ENCODE data around the gene ARL15.

ARL15 gene

GRCh38 chr5:54247226-54247625, 63.1 kb downstream of the ARL15 start:
- H2BK12ac ChIP-seq (ENCODE audit: low read length): no peak overlapping the region

GRCh38 chr5:54243483-54244080, 66.8 kb downstream of the ARL15 start:
- Histone ChIP-seq H2BK5ac (ENCODE audit: low read depth, low read length, poor library complexity) (no peak overlapping the region), H3K4me3 (ENCODE audit: low read depth, low read length) (no peak overlapping the region), H2AFZ (ENCODE audit: insufficient read depth, low read length, poor library complexity) (no peak overlapping the region), H3K18ac (ENCODE audit: low read length) (no peak overlapping the region), H2BK12ac (ENCODE audit: low read length) (no peak overlapping the region), H3K79me2 (ENCODE audit: control insufficient read depth, insufficient read depth, low read length, poor library complexity) (no peaks in the 10 kb centered on the region), H3K14ac (ENCODE audit: low read length) (no peak overlapping the region), H3K23ac (ENCODE audit: low read length) (no peak overlapping the region), H4K8ac (ENCODE audit: low read depth, low read length) (no peak overlapping the region), H4K12ac (ENCODE audit: low read depth, low read length) (no peak overlapping the region), H3K9me3 (ENCODE audit: insufficient read depth, low read depth, low read length) (no peaks in the 10 kb centered on the region), H3K79me1 (ENCODE audit: low read length) (no peaks in the 10 kb centered on the region), H3K4ac (ENCODE audit: low read depth, low read length) (no peak overlapping the region), H3K27ac (ENCODE audit: low read depth, low read length) (no peak overlapping the region), H2AK5ac (ENCODE audit: low read length) (no peak overlapping the region), H2BK120ac (ENCODE audit: insufficient read depth, low read length, poor library complexity) (no peak overlapping the region), H3K4me2 (ENCODE audit: low read length) (no peak overlapping the region), H4K91ac (ENCODE audit: low read depth, low read length) (no peak overlapping the region), H3K4me1 (ENCODE audit: control insufficient read depth in 1 of 2, insufficient read depth in 2 of 2, low read length in 2 of 2) (no peaks in the 10 kb centered on the region), H3K36me3 (ENCODE audit: control insufficient read depth in 1 of 2, insufficient read depth in 2 of 2, low read length in 2 of 2) (no peaks in the 10 kb centered on the region), H3K27me3 (ENCODE audit: insufficient read depth, low read length) (no peaks in the 10 kb centered on the region), H3K9ac (ENCODE audit: low read length) (no peak overlapping the region)
- peak; percentile 4 to 65 for DNase-seq
- WGBS (ENCODE audit: extremely low coverage, insufficient coverage, insufficient read length): no CpG with 5 or more reads among the region's 4 CpGs

More at GRCh38 chr5:54247226-54247625, 63.1 kb downstream of the ARL15 start:
- Histone ChIP-seq H3K27ac (ENCODE audit: low read depth, low read length) (no peak overlapping the region), H4K91ac (ENCODE audit: low read depth, low read length) (no peak overlapping the region), H3K4me1 (ENCODE audit: control insufficient read depth in 1 of 2, insufficient read depth in 2 of 2, low read length in 2 of 2) (no peaks in the 10 kb centered on the region), H3K4ac (ENCODE audit: low read depth, low read length) (no peak overlapping the region), H3K9ac (ENCODE audit: low read length) (no peak overlapping the region), H3K36me3 (ENCODE audit: control insufficient read depth in 1 of 2, insufficient read depth in 2 of 2, low read length in 2 of 2) (no peaks in the 10 kb centered on the region), H3K79me1 (ENCODE audit: low read length) (peaks cover 2% of the 10 kb centered on the region), H4K8ac (ENCODE audit: low read depth, low read length) (no peak overlapping the region), H3K9me3 (ENCODE audit: insufficient read depth, low read depth, low read length) (no peaks in the 10 kb centered on the region), H3K23ac (ENCODE audit: low read length) (no peak overlapping the region), H3K27me3 (ENCODE audit: insufficient read depth, low read length) (no peaks in the 10 kb centered on the region), H3K18ac (ENCODE audit: low read length) (no peak overlapping the region), H3K4me3 (ENCODE audit: low read depth, low read length) (no peak overlapping the region), H3K4me2 (ENCODE audit: low read length) (no peak overlapping the region), H2BK120ac (ENCODE audit: insufficient read depth, low read length, poor library complexity) (no peak overlapping the region), H4K12ac (ENCODE audit: low read depth, low read length) (no peak overlapping the region), H3K79me2 (ENCODE audit: control insufficient read depth, insufficient read depth, low read length, poor library complexity) (no peaks in the 10 kb centered on the region), H2AK5ac (ENCODE audit: low read length) (no peak overlapping the region), H2AFZ (ENCODE audit: insufficient read depth, low read length, poor library complexity) (no peak overlapping the region), H2BK5ac (ENCODE audit: low read depth, low read length, poor library complexity) (no peak overlapping the region), H3K14ac (ENCODE audit: low read length) (no peak overlapping the region)
- DNase-seq: no peak
- WGBS (ENCODE audit: extremely low coverage, insufficient coverage, insufficient read length): no CpG with 5 or more reads among the region's 5 CpGs

- H4K12ac ChIP-seq (ENCODE audit: low read depth, low read length): no peak overlapping the region
- no peak overlapping the region for H2BK5ac ChIP-seq (ENCODE audit: low read depth, low read length, poor library complexity)
- H2AFZ ChIP-seq (ENCODE audit: insufficient read depth, low read length, poor library complexity): no peak overlapping the region
- H4K91ac ChIP-seq (ENCODE audit: low read depth, low read length): no peak overlapping the region
- H2BK120ac ChIP-seq (ENCODE audit: insufficient read depth, low read length, poor library complexity): no peak overlapping the region
- no peaks in the 10 kb centered on the region for H3K9me3 ChIP-seq (ENCODE audit: insufficient read depth, low read depth, low read length)
- H4K8ac ChIP-seq (ENCODE audit: low read depth, low read length): no peak overlapping the region
- no peak for DNase-seq
- no peak overlapping the region for H3K4ac ChIP-seq (ENCODE audit: low read depth, low read length)
- H3K4me2 ChIP-seq (ENCODE audit: low read length): no peak overlapping the region
- H2AK5ac ChIP-seq (ENCODE audit: low read length): no peak overlapping the region
- no peaks in the 10 kb centered on the region for H3K79me2 ChIP-seq (ENCODE audit: control insufficient read depth, insufficient read depth, low read length, poor library complexity)
- H3K36me3 ChIP-seq (ENCODE audit: control insufficient read depth in 1 of 2, insufficient read depth in 2 of 2, low read length in 2 of 2): no peaks in the 10 kb centered on the region
- no peaks in the 10 kb centered on the region for H3K79me1 ChIP-seq (ENCODE audit: low read length)
- H3K27ac ChIP-seq (ENCODE audit: low read depth, low read length): no peak overlapping the region
- H3K23ac ChIP-seq (ENCODE audit: low read length): no peak overlapping the region
- no peaks in the 10 kb centered on the region for H3K4me1 ChIP-seq (ENCODE audit: control insufficient read depth in 1 of 2, insufficient read depth in 2 of 2, low read length in 2 of 2)
- no peak overlapping the region for H3K14ac ChIP-seq (ENCODE audit: low read length)
- WGBS (ENCODE audit: extremely low coverage, insufficient coverage, insufficient read length): no CpG with 5 or more reads among the region's 5 CpGs
- no peak overlapping the region for H3K18ac ChIP-seq (ENCODE audit: low read length)
- no peak overlapping the region for H3K4me3 ChIP-seq (ENCODE audit: low read depth, low read length)
- H2BK12ac ChIP-seq (ENCODE audit: low read length): no peak overlapping the region
- no peak overlapping the region for H3K9ac ChIP-seq (ENCODE audit: low read length)
- no peaks in the 10 kb centered on the region for H3K27me3 ChIP-seq (ENCODE audit: insufficient read depth, low read length)
Observed at GRCh38 chr5:54242297-54242696, 68.1 kb downstream of the ARL15 start.

- no peak overlapping the region for H4K91ac ChIP-seq (ENCODE audit: low read depth, low read length)
Observed at GRCh38 chr5:54234304-54234933, 76.0 kb downstream of the ARL15 start.

More at GRCh38 chr5:54234304-54234933, 76.0 kb downstream of the ARL15 start:
- no peak overlapping the region for H2BK5ac ChIP-seq (ENCODE audit: low read depth, low read length, poor library complexity)
- H3K4me3 ChIP-seq (ENCODE audit: low read depth, low read length): no peak overlapping the region
- no peak overlapping the region for H3K23ac ChIP-seq (ENCODE audit: low read length)
- no peak overlapping the region for H2BK120ac ChIP-seq (ENCODE audit: insufficient read depth, low read length, poor library complexity)
- no peaks in the 10 kb centered on the region for H3K79me1 ChIP-seq (ENCODE audit: low read length)
- H4K12ac ChIP-seq (ENCODE audit: low read depth, low read length): no peak overlapping the region
- no peak overlapping the region for H3K9ac ChIP-seq (ENCODE audit: low read length)
- H3K18ac ChIP-seq (ENCODE audit: low read length): no peak overlapping the region
- no peak overlapping the region for H2AFZ ChIP-seq (ENCODE audit: insufficient read depth, low read length, poor library complexity)
- no peaks in the 10 kb centered on the region for H3K4me1 ChIP-seq (ENCODE audit: control insufficient read depth in 1 of 2, insufficient read depth in 2 of 2, low read length in 2 of 2)
- no CpG with 5 or more reads among the region's 2 CpGs for WGBS (ENCODE audit: extremely low coverage, insufficient coverage, insufficient read length)
- H3K36me3 ChIP-seq (ENCODE audit: control insufficient read depth in 1 of 2, insufficient read depth in 2 of 2, low read length in 2 of 2): no peaks in the 10 kb centered on the region
- H3K9me3 ChIP-seq (ENCODE audit: insufficient read depth, low read depth, low read length): no peaks in the 10 kb centered on the region
- H2BK12ac ChIP-seq (ENCODE audit: low read length): no peak overlapping the region
- DNase-seq: peak in 1 of 2 donors; percentile 39
- no peaks in the 10 kb centered on the region for H3K27me3 ChIP-seq (ENCODE audit: insufficient read depth, low read length)
- no peak overlapping the region for H3K4ac ChIP-seq (ENCODE audit: low read depth, low read length)
- H3K14ac ChIP-seq (ENCODE audit: low read length): no peak overlapping the region
- H4K8ac ChIP-seq (ENCODE audit: low read depth, low read length): no peak overlapping the region
- no peak overlapping the region for H3K4me2 ChIP-seq (ENCODE audit: low read length)
- no peaks in the 10 kb centered on the region for H3K79me2 ChIP-seq (ENCODE audit: control insufficient read depth, insufficient read depth, low read length, poor library complexity)
- H2AK5ac ChIP-seq (ENCODE audit: low read length): no peak overlapping the region
- no peak overlapping the region for H3K27ac ChIP-seq (ENCODE audit: low read depth, low read length)

Data from trophoblast cell (in vitro differentiated cells and primary cell).